OCI-M1 (cell line): ENCODE measurements around the gene TFF3.

Source experiments
- DNase-seq: peaks from one replicate; lab custom pipeline; 2025; lab: John Stamatoyannopoulos, UW

Gene TFF3

GRCh38 chr21:42320791-42321190 is 5.6 kb upstream of the TFF3 start:
- DNase-seq = no peak

- no peak for DNase-seq
Observed at GRCh38 chr21:42319851-42320572, 4.8 kb upstream of the TFF3 start.

GRCh38 chr21:42319376-42319775 is 4.2 kb upstream of the TFF3 start:
- DNase-seq = peak; percentile 19

GRCh38 chr21:42317826-42318746 is 2.9 kb upstream of the TFF3 start:
- no peak for DNase-seq

- no peak for DNase-seq
Observed at GRCh38 chr21:42317341-42317741, 2.1 kb upstream of the TFF3 start.

DNA sequence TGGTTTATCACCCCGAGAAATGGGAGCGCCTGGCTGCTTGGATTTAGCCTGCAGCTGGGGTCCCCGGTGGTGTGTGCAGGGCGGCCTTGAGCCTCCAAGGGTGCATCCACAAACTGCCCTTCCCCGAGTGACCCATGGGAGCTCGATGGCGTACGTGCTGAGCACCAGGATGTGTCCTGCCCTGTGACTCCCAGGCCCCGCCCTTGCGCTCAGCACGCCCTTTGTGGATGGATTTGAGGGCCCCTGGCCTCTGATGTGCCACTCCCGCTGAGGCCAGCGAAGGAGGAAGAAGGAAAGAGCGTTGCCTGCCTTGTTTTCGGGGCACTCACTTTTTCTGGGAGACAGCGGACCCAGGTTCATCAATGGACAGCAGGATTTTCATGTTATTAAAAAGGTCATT is 1.7 kb upstream of the TFF3 start:
- DNase-seq = no peak

- DNase-seq = no peak
Observed at GRCh38 chr21:42314616-42315295, 453 bp downstream of the TFF3 start.

DNA sequence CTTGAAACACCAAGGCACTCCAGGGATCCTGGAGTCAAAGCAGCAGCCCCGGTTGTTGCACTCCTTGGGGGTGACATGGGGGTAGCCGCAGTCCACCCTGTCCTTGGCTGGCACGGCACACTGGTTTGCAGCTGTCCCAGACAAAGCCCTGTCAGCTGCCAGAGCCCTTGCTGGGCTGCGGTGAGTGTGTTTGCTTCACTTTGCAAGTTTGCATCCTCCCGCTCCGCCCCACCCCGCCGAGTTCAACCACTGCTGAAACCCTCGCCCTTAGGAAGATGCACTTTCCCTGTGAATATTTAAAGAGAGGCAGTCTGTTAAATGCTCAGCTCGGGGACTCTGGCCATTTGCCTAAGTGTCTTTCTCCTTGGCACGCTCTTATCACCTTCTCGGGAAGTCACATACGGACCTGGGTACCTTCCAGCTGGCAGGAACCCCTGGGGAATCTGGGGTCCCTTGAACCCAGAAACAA is 1.7 kb downstream of the TFF3 start:
- DNase-seq = peak; percentile 19

- no peak for DNase-seq
Observed at GRCh38 chr21:42312626-42313104, 2.5 kb downstream of the TFF3 start.

DNA sequence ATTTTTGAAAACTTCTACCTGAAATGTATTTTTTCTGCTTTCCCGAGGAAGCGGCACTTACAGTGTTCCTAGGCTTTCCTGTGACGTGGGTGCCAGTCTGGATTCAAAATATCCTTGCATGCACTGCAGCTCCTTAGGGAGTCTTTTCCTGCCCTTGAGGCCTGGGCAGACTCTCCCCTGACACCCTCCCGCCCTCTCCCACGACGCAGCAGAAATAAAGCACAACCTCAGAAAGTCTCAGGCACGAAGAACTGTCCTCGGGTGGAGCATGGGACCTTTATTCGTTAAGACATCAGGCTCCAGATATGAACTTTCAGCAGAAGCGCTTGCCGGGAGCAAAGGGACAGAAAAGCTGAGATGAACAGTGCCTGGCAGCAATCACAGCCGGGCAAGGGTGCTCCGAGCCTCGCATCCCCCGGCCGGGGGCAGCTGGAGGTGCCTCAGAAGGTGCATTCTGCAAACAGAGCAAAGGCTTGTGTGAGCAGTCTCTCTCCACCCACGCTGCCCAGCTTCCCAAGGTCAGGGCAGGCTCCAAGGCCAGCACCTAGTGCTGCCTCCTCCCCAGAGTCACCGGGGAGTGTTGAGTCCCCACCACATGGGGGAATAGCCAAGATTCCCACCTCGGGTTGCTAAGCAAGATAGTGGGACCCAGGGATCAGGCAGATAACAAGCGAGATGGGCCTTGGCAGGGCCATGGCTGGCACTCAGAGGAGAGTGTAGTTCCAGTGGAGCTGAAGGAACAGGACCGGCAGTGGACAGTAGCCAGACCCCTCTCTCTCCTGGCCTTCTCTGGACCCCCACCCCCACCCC is 3.2 kb downstream of the TFF3 start:
- DNase-seq = no peak

- DNase-seq = no peak
Observed at GRCh38 chr21:42311160-42311559, 4.0 kb downstream of the TFF3 start.

GRCh38 chr21:42310411-42311001 is 4.7 kb downstream of the TFF3 start:
- no peak for DNase-seq

GRCh38 chr21:42309753-42310213 is 5.4 kb downstream of the TFF3 start:
- DNase-seq = peak; percentile 84

DNA sequence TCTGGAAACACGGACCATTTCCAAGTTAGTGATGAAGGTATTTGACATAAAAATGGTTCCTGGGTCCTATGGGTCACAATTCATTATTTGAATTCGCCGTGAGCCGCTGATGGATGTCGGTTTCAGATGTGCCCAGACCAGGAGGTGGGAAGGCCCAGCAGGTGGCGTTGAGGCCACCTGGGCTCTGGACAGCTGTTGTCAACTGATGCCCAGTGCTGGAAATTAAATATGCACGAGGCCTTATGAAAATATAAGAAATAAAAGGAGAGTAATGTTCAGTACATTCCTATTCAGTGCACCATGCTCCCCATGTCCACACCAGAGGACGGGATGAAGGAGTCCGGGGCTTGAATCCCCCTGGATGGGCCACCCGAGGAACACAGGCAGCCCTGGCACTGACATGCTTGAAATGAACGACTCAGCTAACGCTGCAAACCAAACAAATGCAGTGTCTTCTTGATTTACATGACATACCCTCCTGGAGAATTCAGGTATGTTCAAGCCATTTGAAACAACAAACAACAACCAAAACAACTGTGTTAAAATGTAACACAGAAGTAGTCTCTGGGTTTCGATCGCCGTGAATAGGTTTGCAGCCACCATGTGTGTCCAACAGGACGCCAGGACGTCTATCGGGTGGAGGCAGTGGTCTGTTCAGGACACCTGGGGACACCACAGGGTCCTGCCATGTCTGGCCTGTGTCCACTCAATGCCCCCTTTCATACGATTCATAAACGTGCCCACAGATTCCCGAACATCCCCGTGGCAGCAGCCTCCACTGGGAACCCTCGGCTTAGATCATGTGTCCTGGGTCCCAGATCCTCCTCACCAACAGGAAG is 6.1 kb downstream of the TFF3 start:
- DNase-seq = no peak

- no peak for DNase-seq
Observed at GRCh38 chr21:42308161-42308913, 6.9 kb downstream of the TFF3 start.

GRCh38 chr21:42307106-42307505 is 8.1 kb downstream of the TFF3 start:
- no peak for DNase-seq

DNA sequence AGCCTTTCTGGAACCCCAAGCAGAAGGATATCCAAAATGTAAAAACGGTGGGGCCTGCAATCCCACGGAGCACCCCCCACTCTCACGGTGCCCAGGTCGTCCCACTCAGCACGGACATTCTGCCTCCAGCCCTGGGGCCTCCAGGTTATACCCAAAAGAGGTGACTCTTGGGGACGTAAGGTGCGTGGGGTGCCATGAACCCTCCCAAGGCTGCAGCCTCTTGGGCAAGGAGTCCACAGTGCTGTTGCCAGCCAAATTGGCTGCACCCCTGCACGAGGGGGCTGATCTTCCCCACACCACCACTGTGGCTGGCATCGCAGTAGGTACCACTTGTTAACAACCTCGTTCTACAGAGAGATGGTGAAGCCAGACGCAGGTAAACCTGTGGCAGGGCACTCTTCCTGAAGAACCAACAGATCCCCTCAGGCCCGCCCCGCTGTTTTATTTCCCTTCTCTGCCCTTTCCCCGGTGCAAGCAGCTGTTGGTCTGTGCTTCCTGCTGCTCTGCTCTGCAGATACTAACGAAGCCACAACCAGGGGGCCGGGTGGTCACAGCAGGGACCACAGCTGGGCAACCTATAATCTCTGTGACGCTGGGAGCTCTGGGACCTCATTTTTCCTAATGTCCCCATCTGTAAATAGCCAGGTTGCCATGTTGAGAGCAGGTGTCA is 8.7 kb downstream of the TFF3 start:
- DNase-seq = no peak

GRCh38 chr21:42305707-42306147 is 9.5 kb downstream of the TFF3 start:
- no peak for DNase-seq
